H1 (cell line): ENCODE results near the gene IFIT5. TPM values are rescaled to one million over a fixed set of nuclear protein-coding genes. Genes with fewer than 3 reads are reported as not detected.

Experiments
- CTCF ChIA-PET: fragments of 300-600 bp; sonication (Branson Sonifier 250); formaldehyde crosslinking; loops from one replicate; lab custom pipeline; 2021; ENCODE audit not compliant: partially characterized antibody; lab: Charles Lee
- POLR2A ChIA-PET: fragments of 300-600 bp; sonication (Branson Sonifier 250); formaldehyde crosslinking; loops from one replicate; lab custom pipeline; 2021; ENCODE audit warnings: inconsistent platforms; ENCODE audit not compliant: partially characterized antibody; lab: Charles Lee
- DNase-seq, 2 experiments: peaks; one replicate each; pipeline versions ENCODE4 v3.0.0 to v3.0.0-alpha.2; 2010 to 2022; ENCODE audit warnings: low spot score in 2 of 2, low read depth in 1 of 2, mixed read lengths in 1 of 2
- FAIRE-seq: peaks from 2 replicates; lab custom pipeline; 2011; peaks lifted over from hg19 to GRCh38; lab: Jason Lieb, UNC
- H2AFZ ChIP-seq: 2 replicates; pipeline ENCODE4 v1.8.1; 2012; ENCODE audit warnings: low read length, inconsistent platforms
- H2AK5ac ChIP-seq: 2 replicates; pipeline ENCODE4 v1.6.1; 2013; ENCODE audit warnings: low read depth, low read length
- H2BK120ac ChIP-seq: replicated peaks from 2 replicates; pipeline ENCODE3; 2013; ENCODE audit warnings: low read depth, low read length, inconsistent platforms
- H2BK12ac ChIP-seq: 2 replicates; pipeline ENCODE4 v1.6.1; 2013; ENCODE audit warnings: low read depth, low read length
- H2BK15ac ChIP-seq: 2 replicates; pipeline ENCODE4 v1.6.1; 2013; ENCODE audit warnings: low read length
- H2BK20ac ChIP-seq: 2 replicates; pipeline ENCODE4 v1.6.1; 2013; ENCODE audit warnings: low read length
- H2BK5ac ChIP-seq: 2 replicates; pipeline ENCODE4 v1.6.1; 2013; ENCODE audit warnings: low read depth, low read length
- H3K14ac ChIP-seq: 2 replicates; pipeline ENCODE4 v1.6.1; 2013; ENCODE audit warnings: inconsistent platforms; ENCODE audit not compliant: insufficient read length
- H3K18ac ChIP-seq: 2 replicates; pipeline ENCODE4 v1.6.1; 2013; ENCODE audit warnings: low read length; ENCODE audit errors: extremely low read depth
- H3K23ac ChIP-seq: 2 replicates; pipeline ENCODE4 v1.6.1; 2013; ENCODE audit warnings: inconsistent platforms; ENCODE audit not compliant: insufficient read length
- H3K23me2 ChIP-seq: 2 replicates; pipeline ENCODE4 v1.6.1; 2013; ENCODE audit warnings: low read depth, low read length
- H3K27ac ChIP-seq: 2 replicates; pipeline ENCODE4 v1.6.1; 2011; ENCODE audit warnings: low read depth, low read length, inconsistent platforms
- H3K27me3 ChIP-seq, 4 experiments: replicated peaks in 1 of 4; 1 replicate in 1 of 4; 2 replicates in 3 of 4; pipeline versions ENCODE4 v1.6.1 to v1.8.1; 2011 to 2013; ENCODE audit warnings: low read length in 3 of 4, mild to moderate bottlenecking in 3 of 4, inconsistent platforms in 2 of 4, mixed read lengths in 2 of 4, moderate library complexity in 1 of 4; ENCODE audit not compliant: control insufficient read depth in 3 of 4, insufficient read depth in 3 of 4; ENCODE audit errors: extremely low read depth in 1 of 4
- H3K36me3 ChIP-seq, 4 experiments: 2 replicates each; pipeline versions ENCODE4 v1.6.1 to v1.8.1; 2011 to 2013; ENCODE audit warnings: mild to moderate bottlenecking in 4 of 4, low read length in 3 of 4, moderate library complexity in 2 of 4, control low read depth in 1 of 4, inconsistent platforms in 1 of 4; ENCODE audit not compliant: insufficient read depth in 4 of 4, control insufficient read depth in 2 of 4
- H3K4ac ChIP-seq: replicated peaks from 2 replicates; pipeline ENCODE3; 2013; ENCODE audit warnings: low read length, low read depth, mixed read lengths, inconsistent platforms; ENCODE audit not compliant: insufficient read length
- H3K4me1 ChIP-seq, 4 experiments: replicated peaks in 1 of 4; 1 replicate in 1 of 4; 2 replicates in 3 of 4; pipeline versions ENCODE4 v1.6.1 to v1.8.1; 2011 to 2013; ENCODE audit warnings: low read length in 3 of 4, inconsistent platforms in 2 of 4, mixed read lengths in 1 of 4; ENCODE audit not compliant: insufficient read depth in 4 of 4, control insufficient read depth in 3 of 4
- H3K4me2 ChIP-seq, 2 experiments: 2 replicates each; pipeline versions ENCODE4 v1.6.1 to v1.8.1; 2011 to 2013; ENCODE audit warnings: low read depth in 2 of 2, low read length in 2 of 2, control low read depth in 1 of 2, inconsistent platforms in 1 of 2, mild to moderate bottlenecking in 1 of 2; ENCODE audit not compliant: insufficient read depth in 1 of 2
- H3K4me3 ChIP-seq, 4 experiments: fragments of 200-600, 300-600 bp in 1 of 4; sonication (generic), shearing (Covaris generic), sonication (Bioruptor Twin) in 1 of 4; 2 replicates each; pipeline versions ENCODE4 v1.5.1 to v1.8.1; 2011 to 2016; ENCODE audit warnings: low read length in 4 of 4, low read depth in 3 of 4, control low read depth in 2 of 4, inconsistent platforms in 2 of 4, mild to moderate bottlenecking in 2 of 4, mixed read lengths in 1 of 4, moderate library complexity in 1 of 4; ENCODE audit not compliant: insufficient read depth in 2 of 4; ENCODE audit errors: extremely low read depth in 1 of 4
- H3K56ac ChIP-seq: replicated peaks from 2 replicates; pipeline ENCODE3; 2013; ENCODE audit warnings: low read depth, mild to moderate bottlenecking, mixed read lengths, low read length, inconsistent platforms; ENCODE audit not compliant: insufficient read length
- H3K79me1 ChIP-seq: 2 replicates; pipeline ENCODE4 v1.6.1; 2013; ENCODE audit warnings: low read depth, low read length, control low read depth
- H3K79me2 ChIP-seq, 2 experiments: 2 replicates each; pipeline versions ENCODE4 v1.6.1 to v1.8.1; 2012 to 2013; ENCODE audit warnings: low read length in 2 of 2, mild to moderate bottlenecking in 2 of 2, inconsistent platforms in 1 of 2; ENCODE audit not compliant: insufficient read depth in 2 of 2, control insufficient read depth in 1 of 2
- H3K9ac ChIP-seq, 4 experiments: replicated peaks in 1 of 4; 1 replicate in 1 of 4; 2 replicates in 3 of 4; pipeline versions ENCODE4 v1.6.1 to v1.8.1; 2011 to 2013; ENCODE audit warnings: low read depth in 3 of 4, low read length in 3 of 4, control low read depth in 2 of 4, mild to moderate bottlenecking in 2 of 4, moderate library complexity in 2 of 4, inconsistent platforms in 1 of 4; ENCODE audit errors: extremely low read depth in 1 of 4
- H3K9me3 ChIP-seq, 2 experiments: 2 replicates each; pipeline versions ENCODE4 v1.6.1 to v1.8.1; 2012 to 2013; ENCODE audit warnings: mild to moderate bottlenecking in 2 of 2, moderate library complexity in 2 of 2, control low read depth in 1 of 2, inconsistent platforms in 1 of 2, low read depth in 1 of 2, low read length in 1 of 2, mixed read lengths in 1 of 2; ENCODE audit not compliant: insufficient read depth in 2 of 2
- H4K20me1 ChIP-seq, 2 experiments: replicated peaks in 1 of 2; 2 replicates each; pipeline versions ENCODE3 to v1.8.1; 2011 to 2013; ENCODE audit warnings: inconsistent platforms in 2 of 2, low read length in 2 of 2, mild to moderate bottlenecking in 1 of 2; ENCODE audit not compliant: insufficient read depth in 2 of 2, control insufficient read depth in 1 of 2
- H4K5ac ChIP-seq: 2 replicates; pipeline ENCODE4 v1.6.1; 2013; ENCODE audit warnings: low read length, low read depth, mixed read lengths, inconsistent platforms; ENCODE audit not compliant: insufficient read length
- H4K8ac ChIP-seq: 2 replicates; pipeline ENCODE4 v1.8.0; 2013; ENCODE audit warnings: mild to moderate bottlenecking, moderate library complexity, low read length, inconsistent platforms; ENCODE audit not compliant: insufficient read depth; ENCODE audit errors: extremely low read depth
- H4K91ac ChIP-seq: replicated peaks from 2 replicates; pipeline ENCODE3; 2013; ENCODE audit warnings: low read length, mixed read lengths, inconsistent platforms; ENCODE audit not compliant: insufficient read length
- ASH2L ChIP-seq: fragments of 200-600, 300-600 bp; sonication (generic); IDR thresholded peaks from one replicate; pipeline ENCODE4 v1.7.1; 2017; ENCODE audit warnings: low read length
- CBX5 ChIP-seq: fragments of 300-800, 300-1000 bp; sonication (generic); IDR thresholded peaks from 2 replicates; pipeline ENCODE4 v1.7.1; 2016; ENCODE audit warnings: antibody characterized with exemption, low read length, low read depth
- CBX8 ChIP-seq: fragments of 300-800, 300-1000 bp; sonication (generic); IDR thresholded peaks from 2 replicates; pipeline ENCODE4 v1.7.1; 2016; ENCODE audit warnings: low read depth, low read length, borderline replicate concordance
- EGR1 ChIP-seq: IDR thresholded peaks from 2 replicates; pipeline ENCODE4 v1.6.1; 2011; ENCODE audit warnings: low read depth, low read length, borderline replicate concordance
- EP300 ChIP-seq, 2 experiments: IDR thresholded peaks; 1 replicate in 1 of 2; 2 replicates in 1 of 2; pipeline ENCODE4 v1.6.1; 2011 to 2012; ENCODE audit warnings: low read depth in 2 of 2, low read length in 2 of 2, mild to moderate bottlenecking in 2 of 2, borderline replicate concordance in 1 of 2, inconsistent platforms in 1 of 2, moderate library complexity in 1 of 2
- KDM1A ChIP-seq: fragments of 200-600, 300-600 bp; sonication (generic); IDR thresholded peaks from 2 replicates; pipeline ENCODE4 v1.7.1; 2016; ENCODE audit warnings: mild to moderate bottlenecking, low read length, borderline replicate concordance
- POU5F1 ChIP-seq: IDR thresholded peaks from 2 replicates; pipeline ENCODE4 v1.6.1; 2011; ENCODE audit warnings: low read depth, mild to moderate bottlenecking, low read length, moderate library complexity
- SP4 ChIP-seq: IDR thresholded peaks from 2 replicates; pipeline ENCODE4 v1.6.1; 2012; ENCODE audit warnings: low read length, inconsistent platforms
- WGBS, 2 experiments: shearing (Covaris generic) in 1 of 2; methylation state at CpG; one replicate each; pipeline versions ENCODE4 v1.1.6 to v1.1.7; 2013 to 2015; ENCODE audit warnings: low lambda C conversion rate in 2 of 2, mixed read lengths in 2 of 2, inconsistent platforms in 1 of 2, low coverage in 1 of 2, missing lambda C conversion rate in 1 of 2; ENCODE audit not compliant: insufficient replicate concordance in 2 of 2, insufficient coverage in 1 of 2, insufficient read length in 1 of 2; ENCODE audit errors: extremely low coverage in 1 of 2, missing lambda C conversion rate in 1 of 2; 5-methylcytosine and 5-hydroxymethylcytosine counted together
- polyA plus RNA-seq, 7 experiments: library from polyadenylated mRNA; depleted of rRNA in 3 of 7; stranded (reverse) in 5 of 7; unstranded in 2 of 7; fragments of >200 nt in 5 of 7; fragments of 200-250 nt in 2 of 7; gene quantifications; 1 replicate in 5 of 7; 2 replicates in 1 of 7; 4 replicates in 1 of 7; pipeline versions ENCODE4 v1.2.1 to v1.2.3, GENCODE V29; 2011 to 2013; ENCODE audit warnings: missing spikeins in 2 of 7, mixed read lengths in 2 of 7
- total RNA-seq: library from RNA; stranded (reverse); fragmentation: NEBNext Ultra II Directional; extraction: Animal tissue kit (Norgen Biotek cat#: 25700); gene quantifications from 2 replicates; pipeline ENCODE4 v1.2.1, GENCODE V29; 2021

Gene IFIT5
- total and polyA plus RNA-seq, 2 of the 8 experiments (the other 6 are each of a cell fraction or from before 2014, with no cell fraction given) = 0.94 to 2.6 TPM

DNA sequence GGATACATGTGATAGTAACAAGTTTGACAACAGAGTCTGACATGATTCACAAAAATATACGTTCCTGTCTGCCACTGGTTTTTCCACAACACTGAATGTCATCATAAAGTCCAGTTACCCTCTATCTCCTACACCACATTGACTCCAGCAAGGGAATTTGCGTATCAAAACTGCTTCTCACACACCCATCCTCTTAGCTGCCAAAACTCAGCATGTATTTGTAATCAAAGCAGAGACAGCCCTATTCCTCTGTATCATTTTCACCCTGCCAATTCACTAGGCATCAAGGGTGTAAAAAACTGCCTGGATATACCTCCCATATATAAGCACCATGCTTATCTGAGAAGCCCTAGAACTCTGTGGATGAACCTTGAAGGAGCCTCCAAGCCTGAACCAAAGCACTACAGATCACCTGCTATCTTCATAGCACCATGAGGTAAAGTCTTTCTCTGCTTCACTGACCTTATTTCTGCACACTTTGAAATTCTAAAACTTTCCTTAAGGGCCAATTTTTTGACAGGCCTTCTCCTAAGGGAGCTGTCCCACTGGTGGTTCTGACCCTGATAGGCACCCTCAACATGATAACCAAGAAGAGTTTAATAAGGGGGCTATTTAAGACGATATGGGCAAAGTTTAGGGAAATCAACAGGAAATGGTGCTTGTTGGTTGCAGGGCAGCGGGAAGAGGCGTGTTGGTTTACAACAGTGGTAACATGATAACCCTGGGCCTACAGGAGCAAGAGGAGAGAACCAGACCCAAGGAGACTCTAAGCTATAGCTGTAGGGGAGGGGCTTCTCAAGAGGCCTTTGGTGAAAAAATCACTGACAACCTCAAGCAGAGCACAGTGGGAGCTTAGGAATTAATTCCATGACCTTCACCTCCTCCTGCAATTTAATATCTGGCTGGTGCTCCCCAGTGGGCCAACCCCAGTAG, 36.4 kb upstream of the IFIT5 start, which contains the start of gene IFIT1B:
IFIT1B (plus strand) TSS at position 352 of the 933 bp plus-strand sequence; CDS start at position 432, 80 bp downstream.
- Histone ChIP-seq H3K79me1 (no peaks in the 10 kb centered on the region), H2BK12ac (peak within 1 kb of the TSS; percentile 10; the same call in 1 of the 2 replicates), H3K4me1 (peaks cover 0 to 4% (median 0%) of the 10 kb centered on the region in 4 experiments; a peak in 2 of 7 replicates), H2BK120ac (no peak within 1 kb of the TSS), H3K23ac (no peak within 1 kb of the TSS), H2BK15ac (no peak within 1 kb of the TSS), H3K4me2 (no peak within 1 kb of the TSS), H4K20me1 (no peaks in the 10 kb centered on the region), H3K14ac (no peak within 1 kb of the TSS), H3K23me2 (no peaks in the 10 kb centered on the region), H4K5ac (no peak within 1 kb of the TSS), H4K8ac (no peak within 1 kb of the TSS), H2BK5ac (no peak within 1 kb of the TSS), H3K9me3 (no peaks in the 10 kb centered on the region), H3K9ac (no peak within 1 kb of the TSS), H3K18ac (no peak within 1 kb of the TSS), H3K36me3 (no peaks in the 10 kb centered on the region), H2AK5ac (no peak within 1 kb of the TSS), H3K27me3 (no peaks in the 10 kb centered on the region), H3K4ac (no peak within 1 kb of the TSS), H4K91ac (no peak within 1 kb of the TSS), H2BK20ac (no peak within 1 kb of the TSS), H3K4me3 (no peak within 1 kb of the TSS), H3K56ac (no peak within 1 kb of the TSS), H3K79me2 (no peaks in the 10 kb centered on the region), H3K27ac (no peak within 1 kb of the TSS), H2AFZ (no peak within 1 kb of the TSS; the same call in 1 of the 2 replicates)
- ChIA-PET CTCF (interaction anchor here (0.9 to 2.7 kb wide), 4 partner anchors 10 to 114 kb away, joined by 3 to 31 read pairs (median 3); no protein-coding TSS in a partner anchor), POLR2A (interaction anchor here (0.6 to 1.2 kb wide), 3 partner anchors 8 to 1026 kb away, joined by 3 to 5 read pairs (median 3); partner anchors contain the start of gene IFIT1)
- DNase-seq (no peak), FAIRE-seq (no peak)
- TF ChIP-seq KDM1A (no peak), EGR1 (no peak), EP300 (IDR thresholded peaks at IDR 0.05; ENCODE audit: borderline replicate concordance in 1 of 2, low read depth in 2 of 2, low read length in 2 of 2) (no peak), CBX5 (no peak), SP4 (no peak), POU5F1 (no peak), ASH2L (no peak), CBX8 (no peak)
- WGBS, 2 experiments = 74% methylated on average over 5 of the region's 5 CpGs; no CpG with 5 or more reads in 1 of the 2 experiments
